ENCODE results near the gene DNAI1.

- no peak for TF ChIP-seq CTCF (IDR thresholded peaks at IDR 0.05)
- TF ChIP-seq POLR2A (IDR thresholded peaks at IDR 0.05): peak; percentile 37
Observed at GRCh38 chr9:34457266-34458012, 1.2 kb upstream of the DNAI1 start.
